Myocyte (in vitro differentiated cells): ENCODE measurements around the gene CELA3B. TPM values are rescaled to one million over a fixed set of nuclear protein-coding genes. Genes with fewer than 3 reads are reported as not detected.
A peak's percentile ranks its signal among the peaks of the same experiment; 100 is the strongest.
"Not testable (repeated sequence)": the region's sequence is repeated elsewhere in the genome, so short reads cannot be mapped to it uniquely, and the experiment has no call there.

ENCODE experiments used
- DNase-seq: peaks from one replicate; pipeline ENCODE4 v3.0.0-alpha.2; 2012; ENCODE audit warnings: low read depth
- total RNA-seq: library from RNA; depleted of rRNA; stranded (reverse); fragments of >200 nt; gene quantifications from 2 replicates; pipeline ENCODE4 v1.2.3, GENCODE V29; 2014

Gene CELA3B
- total RNA-seq, 1 donor from 2014 or later = not detected

- peak; percentile 78 for DNase-seq
Measured at GRCh38 chr1:21974699-21975098, 2.1 kb upstream of the CELA3B start.

- DNase-seq = not testable (repeated sequence)
Measured at GRCh38 chr1:21975296-21975695, 1.5 kb upstream of the CELA3B start.

GRCh38 chr1:21978209-21978608 lies 1.4 kb downstream of the CELA3B start:
- not testable (repeated sequence) for DNase-seq

- peak; percentile 26 for DNase-seq
Measured at GRCh38 chr1:21980515-21981220, 3.8 kb downstream of the CELA3B start.

- not testable (repeated sequence) for DNase-seq
Measured at GRCh38 chr1:21981253-21981652, 4.4 kb downstream of the CELA3B start.

- DNase-seq = not testable (repeated sequence)
Measured at GRCh38 chr1:21982122-21982521, 5.3 kb downstream of the CELA3B start.

- not testable (repeated sequence) for DNase-seq
Measured at GRCh38 chr1:21983539-21983938, 6.7 kb downstream of the CELA3B start.

- not testable (repeated sequence) for DNase-seq
Measured at GRCh38 chr1:21985893-21986292, 9.1 kb downstream of the CELA3B start.

GRCh38 chr1:21986386-21986785 lies 9.6 kb downstream of the CELA3B start:
- not testable (repeated sequence) for DNase-seq

- peak; percentile 18 for DNase-seq
Measured at GRCh38 chr1:21989672-21990393, 13.0 kb downstream of the CELA3B start.

- not testable (repeated sequence) for DNase-seq
Measured at GRCh38 chr1:21992186-21992585, 15.4 kb downstream of the CELA3B start.

- DNase-seq = not testable (repeated sequence)
Measured at GRCh38 chr1:21994716-21995115, 17.9 kb downstream of the CELA3B start.

- DNase-seq = not testable (repeated sequence)
Measured at GRCh38 chr1:21996663-21996970, 19.8 kb downstream of the CELA3B start.

- not testable (repeated sequence) for DNase-seq
Measured at GRCh38 chr1:21997891-21998623, 21.2 kb downstream of the CELA3B start.

GRCh38 chr1:21998624-21999294 lies 21.9 kb downstream of the CELA3B start:
- not testable (repeated sequence) for DNase-seq

- DNase-seq = peak; percentile 67
Measured at GRCh38 chr1:21999645-22000044, 22.8 kb downstream of the CELA3B start.

GRCh38 chr1:22001409-22001808 lies 24.6 kb downstream of the CELA3B start, which contains the start of gene CELA3A:
CELA3A (plus strand) TSS chr1:22001657; CDS start chr1:22001675, 18 bp downstream.
- peak; percentile 19 for DNase-seq

GRCh38 chr1:22002461-22002860 lies 25.6 kb downstream of the CELA3B start:
- DNase-seq = not testable (repeated sequence)

- DNase-seq = not testable (repeated sequence)
Measured at GRCh38 chr1:22002875-22003274, 26.1 kb downstream of the CELA3B start.

- DNase-seq = not testable (repeated sequence)
Measured at GRCh38 chr1:22003959-22004358, 27.1 kb downstream of the CELA3B start.
